GM18499 (cell line): Measurements from ENCODE around the gene RAB15.

ENCODE experiments used
- ATAC-seq: cut with Tn5 transposase; IDR thresholded peaks from one replicate; pipeline ENCODE4 v1.9.1; 2021; ENCODE audit warnings: moderate number of reproducible peaks; ENCODE audit not compliant: insufficient read depth, unreplicated experiment

Gene RAB15

DNA sequence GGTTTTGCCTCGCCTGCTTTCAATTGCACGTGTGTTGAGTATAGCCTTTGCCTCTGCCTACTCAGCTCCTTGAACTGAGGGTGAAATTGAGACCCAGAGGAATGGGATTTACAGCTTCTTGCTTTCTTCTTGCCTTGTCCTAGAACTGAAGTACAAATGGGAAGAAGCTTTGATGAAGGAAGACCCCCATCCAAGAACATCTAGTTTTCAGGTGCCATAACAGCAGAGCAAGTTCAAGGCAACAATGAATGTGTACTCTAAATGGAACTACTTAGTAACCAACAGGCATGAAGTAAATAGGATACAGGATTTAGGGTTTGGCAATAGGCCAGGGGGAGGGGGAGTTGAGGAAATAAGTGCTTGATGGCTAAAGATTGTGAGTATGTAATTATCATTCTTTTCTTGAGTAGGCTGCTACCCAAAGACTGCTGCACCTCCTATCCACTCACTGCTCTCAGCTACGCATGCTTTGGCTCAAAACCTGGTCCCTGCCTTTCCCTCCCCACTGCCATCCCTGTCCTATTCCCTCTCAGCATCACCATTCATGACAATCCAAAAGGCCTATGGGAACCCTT lies 31.7 kb downstream of the RAB15 start:
- no peak for ATAC-seq

GRCh38 chr14:64939817-64940190 lies 32.3 kb downstream of the RAB15 start:
- no peak for ATAC-seq

- ATAC-seq: no peak
These were observed 32.9 kb downstream of the RAB15 start for GRCh38 chr14:64938972-64939816.

GRCh38 chr14:64937821-64938193 lies 34.3 kb downstream of the RAB15 start:
- no peak for ATAC-seq

GRCh38 chr14:64937171-64937820 lies 34.8 kb downstream of the RAB15 start:
- ATAC-seq: no peak

- ATAC-seq: no peak
These were observed 36.6 kb downstream of the RAB15 start for GRCh38 chr14:64935508-64935907.

- ATAC-seq: no peak
These were observed 37.7 kb downstream of the RAB15 start for GRCh38 chr14:64934338-64934929.

DNA sequence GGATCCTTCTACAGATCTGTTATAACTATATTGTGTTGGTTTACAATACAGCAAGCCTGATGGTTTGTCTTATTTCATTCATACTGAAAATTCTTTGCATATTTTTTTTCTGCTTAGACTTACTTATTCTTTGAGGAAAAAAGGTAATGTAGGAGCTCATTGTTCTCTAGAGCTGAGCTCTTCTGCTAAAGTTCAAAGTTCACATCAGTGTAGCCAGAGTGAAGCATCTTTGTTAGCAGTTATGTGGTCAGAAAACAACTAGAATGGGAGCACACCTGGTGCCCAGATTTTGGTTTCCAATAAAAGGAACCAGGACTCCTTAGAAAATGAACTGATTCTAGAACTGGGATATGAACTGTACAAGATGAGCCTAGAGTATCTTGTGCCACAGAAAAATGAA lies 39.9 kb downstream of the RAB15 start:
- ATAC-seq: no peak

DNA sequence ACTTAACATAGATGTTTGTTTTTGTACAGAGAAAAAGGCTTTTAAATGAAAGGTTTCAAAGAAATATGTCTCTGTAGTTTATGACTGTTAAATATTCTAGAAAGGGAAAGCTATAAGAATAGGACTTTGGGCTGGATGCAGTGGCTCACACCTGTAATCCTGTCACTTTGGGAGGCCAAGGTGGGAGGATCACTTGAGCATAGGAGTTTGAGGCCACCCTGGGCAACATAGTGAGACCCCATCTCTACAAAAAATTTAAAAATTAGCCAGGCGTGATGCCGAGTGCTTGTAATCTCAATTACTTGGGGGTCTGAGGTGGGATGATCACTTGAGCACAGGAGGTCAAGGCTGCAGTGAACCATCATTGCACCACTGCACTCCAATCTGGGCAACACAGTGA lies 41.0 kb downstream of the RAB15 start:
- ATAC-seq: no peak

DNA sequence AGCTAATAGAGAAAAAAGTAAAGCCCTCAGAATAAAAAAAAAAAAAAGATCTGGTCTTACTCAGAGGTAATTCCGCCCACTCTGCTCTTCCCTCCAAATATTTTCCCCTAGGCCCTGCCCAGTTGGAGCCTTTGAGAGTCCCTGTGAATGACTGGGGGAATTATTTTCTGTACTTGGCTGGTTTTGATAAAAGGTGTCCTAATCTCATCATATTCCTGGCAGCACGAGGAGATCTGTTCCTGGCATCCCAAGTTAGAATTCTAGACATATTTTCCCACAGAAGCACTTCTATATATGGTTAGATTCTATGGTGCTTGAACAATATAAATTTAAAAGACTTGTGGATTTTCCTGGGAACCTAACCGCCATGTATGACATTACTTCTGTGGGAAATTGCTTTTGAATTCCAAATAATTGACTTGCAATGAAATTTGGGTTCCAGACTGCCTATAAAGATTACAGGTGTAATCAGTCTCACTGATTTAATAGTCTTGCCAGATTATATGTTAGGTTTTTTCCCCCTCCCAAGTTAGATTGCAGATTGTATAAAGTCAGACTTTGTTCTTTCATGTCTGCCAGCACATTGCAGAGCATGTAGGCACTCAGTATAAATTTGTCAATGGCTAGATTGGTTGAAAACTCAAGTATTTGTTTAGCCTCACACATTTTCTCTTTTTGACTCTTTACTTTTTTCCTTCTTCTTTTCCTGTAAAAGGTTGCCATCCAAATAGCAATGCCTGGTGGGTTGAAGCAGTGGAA lies 41.9 kb downstream of the RAB15 start:
- ATAC-seq: no peak

DNA sequence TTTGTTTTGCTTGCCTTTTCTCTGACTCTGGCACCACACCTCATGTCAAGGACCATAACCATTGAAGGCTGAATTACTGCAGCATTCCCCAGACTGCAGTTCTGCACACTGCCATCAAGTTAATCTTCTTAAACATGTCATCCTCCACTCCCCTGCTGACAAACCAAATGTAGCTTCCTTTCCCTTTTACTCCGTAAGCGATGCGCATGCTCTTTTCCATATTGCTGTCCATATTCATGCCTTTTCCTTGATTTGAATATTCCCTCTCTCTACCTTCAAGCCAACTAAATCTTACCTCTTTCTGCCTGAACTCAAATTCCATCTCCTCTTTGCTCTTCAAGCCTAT lies 43.1 kb downstream of the RAB15 start:
- no peak for ATAC-seq

DNA sequence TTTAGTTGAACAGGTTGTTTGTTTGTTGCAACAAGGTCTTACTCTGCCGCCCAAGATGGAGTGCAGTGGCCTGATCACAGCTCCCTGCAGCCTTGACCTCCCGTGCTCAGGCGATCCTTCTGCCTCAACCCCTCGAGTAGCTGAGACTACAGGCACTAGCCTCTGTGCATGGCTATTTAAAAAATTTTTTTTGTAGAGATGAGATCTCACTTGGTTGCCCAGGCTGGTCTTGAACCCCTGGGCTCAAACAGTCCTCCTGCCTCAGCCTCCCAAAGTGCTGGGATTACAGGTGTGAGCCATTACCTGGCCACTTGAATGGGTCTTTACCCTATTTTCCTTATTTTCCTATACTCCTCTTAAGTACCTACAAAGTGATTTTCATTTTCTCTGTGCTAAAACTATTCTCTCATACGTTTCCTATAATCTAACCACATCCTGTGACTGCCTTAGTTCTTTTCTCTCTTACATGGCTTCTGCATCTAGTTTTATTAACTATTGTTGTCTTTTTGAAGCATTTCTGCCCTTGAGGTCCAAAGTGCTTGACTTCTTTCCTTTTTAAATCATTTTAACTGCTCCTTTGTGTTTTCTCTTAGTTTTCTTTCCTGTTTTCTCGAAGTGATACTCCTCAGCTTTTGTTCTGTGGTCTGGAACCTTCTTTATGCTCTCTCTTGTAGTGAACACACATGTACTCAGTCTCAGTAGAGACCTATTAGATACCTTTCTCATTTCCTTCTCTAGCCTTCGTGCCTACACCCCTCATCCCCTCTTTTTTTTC lies 43.7 kb downstream of the RAB15 start:
- ATAC-seq: peak; percentile 72

GRCh38 chr14:64927031-64927430 lies 45.1 kb downstream of the RAB15 start:
- ATAC-seq: no peak

GRCh38 chr14:64926398-64926995 lies 45.6 kb downstream of the RAB15 start:
- no peak for ATAC-seq

DNA sequence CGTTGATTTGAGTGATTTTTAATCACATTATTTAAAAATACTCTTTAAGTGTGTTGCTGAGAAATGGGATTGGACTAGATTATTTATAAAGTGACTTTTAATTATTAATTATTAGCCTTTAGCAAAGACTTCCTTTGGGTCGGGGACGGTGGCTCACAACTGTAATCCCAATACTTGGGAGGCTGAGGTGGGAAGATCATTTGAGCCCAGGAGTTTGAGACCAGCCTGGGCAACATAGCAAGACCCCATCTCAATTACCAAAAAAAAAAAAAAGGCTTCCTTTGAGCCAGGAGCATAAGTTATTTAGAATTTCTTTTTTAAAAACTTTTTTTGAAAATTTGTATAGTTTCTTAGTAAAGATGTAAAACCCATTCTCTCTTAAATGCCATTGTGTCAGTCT lies 49.1 kb downstream of the RAB15 start:
- ATAC-seq: no peak

DNA sequence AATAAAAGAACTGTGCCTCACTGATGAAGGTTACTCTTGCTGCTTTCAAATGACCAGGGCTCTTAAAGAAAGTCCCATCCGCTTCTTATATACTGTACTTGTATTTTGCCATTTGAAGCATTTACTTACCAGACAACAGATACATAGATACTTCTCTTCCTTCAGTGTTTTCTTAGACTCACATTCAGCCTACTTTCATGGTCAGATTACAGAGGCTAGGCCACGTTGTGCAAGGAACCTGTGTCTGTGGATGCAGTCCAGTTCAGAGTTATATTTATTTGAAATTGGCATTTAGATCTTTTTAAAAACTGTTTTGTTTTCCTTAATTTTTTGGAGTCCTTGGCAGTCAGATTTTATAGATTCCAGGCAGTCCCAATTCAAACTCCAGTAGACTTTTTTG lies 51.7 kb downstream of the RAB15 start:
- ATAC-seq: no peak

DNA sequence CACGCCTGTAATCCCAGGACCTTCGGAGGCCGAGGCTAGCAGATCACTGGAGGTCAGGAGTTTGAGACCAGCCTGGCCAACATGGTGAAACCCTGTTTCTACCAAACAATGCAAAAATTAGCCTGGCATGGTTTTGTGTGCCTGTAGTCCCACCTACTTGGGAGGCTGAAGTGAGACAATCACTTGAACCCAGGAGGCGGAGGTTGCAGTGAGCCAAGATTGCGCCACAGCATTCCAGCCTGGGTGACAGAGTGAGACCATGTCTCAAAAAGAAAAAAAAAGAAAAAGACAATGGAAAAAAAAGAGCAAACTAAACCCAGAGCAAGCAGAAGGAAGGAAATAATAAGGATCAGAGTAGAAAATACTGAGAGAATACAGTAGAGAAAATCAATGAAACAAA lies 52.5 kb downstream of the RAB15 start:
- no peak for ATAC-seq

DNA sequence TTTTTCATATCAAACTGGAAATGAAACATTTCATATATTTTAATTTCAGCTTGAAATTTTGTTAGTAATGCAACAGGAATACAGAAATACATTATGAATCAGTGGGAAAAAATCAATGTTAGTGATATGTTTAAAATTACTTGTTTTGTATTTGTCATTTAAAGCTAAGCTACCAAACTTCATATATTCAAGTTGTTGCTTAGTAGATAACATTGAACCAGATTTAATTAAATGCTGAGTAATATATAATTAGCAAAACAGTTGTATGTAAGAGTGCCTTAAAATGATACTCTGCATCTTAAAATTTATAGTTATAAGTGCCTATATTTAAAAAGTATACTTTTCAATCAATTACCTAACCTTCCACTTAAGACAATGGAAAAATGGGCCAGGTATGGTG lies 52.9 kb downstream of the RAB15 start:
- no peak for ATAC-seq

DNA sequence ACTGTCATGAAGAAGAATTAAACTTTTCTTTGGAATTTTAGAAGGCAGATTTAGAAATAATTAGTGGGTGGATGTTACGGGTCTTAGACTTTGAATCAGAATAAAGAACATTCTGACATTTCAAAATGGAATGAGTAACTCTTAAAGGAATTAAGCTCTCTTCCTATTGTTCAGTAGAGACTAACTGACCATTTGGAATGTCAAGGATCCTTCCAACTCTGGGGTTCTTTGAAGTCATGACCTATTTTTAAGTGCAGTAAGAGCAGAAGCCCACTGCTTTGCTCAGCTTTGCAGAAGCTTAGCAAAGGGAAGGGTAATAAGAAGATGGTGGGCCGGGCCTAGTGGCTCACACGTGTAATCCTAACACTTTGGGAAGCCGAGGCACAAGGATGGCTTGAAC lies 53.9 kb downstream of the RAB15 start:
- no peak for ATAC-seq

GRCh38 chr14:64915797-64916196 lies 56.3 kb downstream of the RAB15 start:
- no peak for ATAC-seq
